Hepatocyte (in vitro differentiated cells): ENCODE results near the gene DDX10. TPM values are rescaled to one million over a fixed set of nuclear protein-coding genes. Genes with fewer than 3 reads are reported as not detected.
"Not testable (repeated sequence)": the region's sequence is repeated elsewhere in the genome, so short reads cannot be mapped to it uniquely, and the experiment has no call there.

Experiments used
- DNase-seq: peaks from one replicate; pipeline ENCODE4 v3.0.0-alpha.2; 2016; ENCODE audit warnings: low spot score
- H2AFZ ChIP-seq: fragments of 200-600 bp; sonication (generic); 2 replicates; pipeline ENCODE4 v1.6.0; 2016; ENCODE audit warnings: antibody characterized with exemption, mild to moderate bottlenecking
- H3K27ac ChIP-seq: fragments of 200-600 bp; sonication (generic); 2 replicates; pipeline ENCODE4 v1.5.1; 2016; ENCODE audit warnings: mild to moderate bottlenecking
- H3K27me3 ChIP-seq: fragments of 200-600 bp; sonication (generic); 2 replicates; pipeline ENCODE4 v1.6.1; 2016
- H3K36me3 ChIP-seq: fragments of 200-600 bp; sonication (generic); replicated peaks from 2 replicates; pipeline ENCODE4 v1.5.1; 2016; ENCODE audit warnings: low read depth; ENCODE audit not compliant: insufficient read depth
- H3K4me1 ChIP-seq: fragments of 200-600 bp; sonication (generic); 2 replicates; pipeline ENCODE4 v1.5.1; 2016; ENCODE audit warnings: mild to moderate bottlenecking, moderate library complexity; ENCODE audit not compliant: insufficient read depth
- H3K4me2 ChIP-seq: fragments of 200-600 bp; sonication (generic); 2 replicates; pipeline ENCODE4 v1.6.0; 2016
- H3K4me3 ChIP-seq: fragments of 200-600 bp; sonication (generic); 2 replicates; pipeline ENCODE4 v1.5.1; 2016; ENCODE audit warnings: mild to moderate bottlenecking
- H3K79me2 ChIP-seq: fragments of 200-600 bp; sonication (generic); 2 replicates; pipeline ENCODE4 v1.6.0; 2017; ENCODE audit warnings: mild to moderate bottlenecking
- H3K9me2 ChIP-seq: fragments of 200-600 bp; sonication (generic); replicated peaks from 2 replicates; pipeline ENCODE4 v1.6.0; 2017; ENCODE audit warnings: mild to moderate bottlenecking; ENCODE audit not compliant: insufficient read depth
- H3K9me3 ChIP-seq: fragments of 200-600 bp; sonication (generic); 2 replicates; pipeline ENCODE4 v1.5.1; 2016; ENCODE audit warnings: low read depth, mild to moderate bottlenecking
- H4K20me1 ChIP-seq: fragments of 200-600 bp; sonication (generic); 2 replicates; pipeline ENCODE4 v1.6.0; 2016; ENCODE audit warnings: mild to moderate bottlenecking; ENCODE audit not compliant: insufficient read depth, poor library complexity, severe bottlenecking
- EZH2 ChIP-seq: fragments of 200-600 bp; sonication (generic); IDR thresholded peaks from 2 replicates; pipeline ENCODE4 v1.6.1; 2016; ENCODE audit warnings: antibody characterized with exemption, mild to moderate bottlenecking, borderline replicate concordance
- EZH2phosphoT487 ChIP-seq: fragments of 200-600 bp; sonication (generic); IDR thresholded peaks from one replicate; pipeline ENCODE4 v1.6.1; 2018; ENCODE audit warnings: antibody characterized with exemption, mild to moderate bottlenecking, low read depth, moderate library complexity; ENCODE audit not compliant: unreplicated experiment, severe bottlenecking
- WGBS: methylation state at CpG from one replicate; pipeline ENCODE4 v1.1.6; 2016; ENCODE audit warnings: low lambda C conversion rate; ENCODE audit errors: missing lambda C conversion rate; 5-methylcytosine and 5-hydroxymethylcytosine counted together
- polyA plus RNA-seq: library from polyadenylated mRNA; unstranded; fragments of >200 nt; fragmentation: Nextera tagmentation; extraction: Ambion mirVana; gene quantifications from 2 replicates; pipeline ENCODE4 v1.2.1, GENCODE V29; 2016
- total RNA-seq: library from RNA; depleted of rRNA; stranded (reverse); fragments of >200 nt; gene quantifications from 2 replicates; pipeline ENCODE4 v1.2.3, GENCODE V29; 2014
- TF ChIP-seq, protein P1 (sequence below): fragments of 200-600 bp; sonication (generic); IDR thresholded peaks from 2 replicates; pipeline ENCODE4 v1.5.1; 2016; ENCODE audit warnings: antibody characterized with exemption, mild to moderate bottlenecking; ENCODE audit not compliant: poor library complexity

The DDX10 gene
- total and polyA plus RNA-seq, 2 experiments from 2014 or later = 9.6 to 13.9 TPM

DNA sequence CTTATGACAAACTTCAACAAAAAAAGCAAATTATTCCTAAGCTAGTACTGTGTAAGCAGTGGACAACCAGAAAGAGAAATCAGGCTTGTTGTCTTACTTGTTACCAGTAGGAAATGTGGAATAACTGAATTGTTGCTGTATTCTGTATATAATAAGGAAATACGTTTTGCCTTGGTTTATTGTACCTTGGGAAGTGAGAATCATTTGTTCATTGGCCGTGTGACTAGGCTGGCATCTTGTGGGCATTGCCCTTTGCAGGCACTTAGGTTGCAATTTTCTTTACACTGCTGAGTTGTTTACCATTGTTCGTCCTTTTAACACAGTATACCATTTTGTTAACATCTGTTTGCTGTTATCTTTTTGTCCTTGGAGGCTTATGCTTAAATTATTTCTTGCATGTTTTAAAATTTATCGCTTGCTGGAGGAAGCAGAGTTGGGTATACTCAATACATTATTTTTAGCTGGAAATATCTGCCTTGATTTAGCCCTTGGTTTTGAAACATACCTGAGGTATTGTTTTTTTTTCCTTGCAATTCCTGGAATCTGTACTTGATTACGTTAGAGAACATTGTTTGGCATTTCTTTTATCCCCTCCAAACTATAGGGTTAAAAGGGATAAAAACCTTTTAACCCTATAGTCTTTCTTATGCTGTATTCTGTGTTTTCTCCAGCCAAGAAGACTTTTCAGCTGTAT is 109.3 kb downstream of the DDX10 start:
- H3K27ac ChIP-seq = no peak overlapping the region
- peak overlapping the region; percentile 40 for H3K4me2 ChIP-seq
- H3K4me3 ChIP-seq = no peak overlapping the region
- no peaks in the 10 kb centered on the region for H3K9me3 ChIP-seq
- no peaks in the 10 kb centered on the region for H3K36me3 ChIP-seq
- WGBS = 61% methylated on average over 5 of the region's 5 CpGs
- H3K79me2 ChIP-seq = no peaks in the 10 kb centered on the region
- H2AFZ ChIP-seq = no peak overlapping the region
- no peaks in the 10 kb centered on the region for H3K27me3 ChIP-seq
- H3K4me1 ChIP-seq = peaks cover 6% of the 10 kb centered on the region
- TF ChIP-seq, protein P1, sequence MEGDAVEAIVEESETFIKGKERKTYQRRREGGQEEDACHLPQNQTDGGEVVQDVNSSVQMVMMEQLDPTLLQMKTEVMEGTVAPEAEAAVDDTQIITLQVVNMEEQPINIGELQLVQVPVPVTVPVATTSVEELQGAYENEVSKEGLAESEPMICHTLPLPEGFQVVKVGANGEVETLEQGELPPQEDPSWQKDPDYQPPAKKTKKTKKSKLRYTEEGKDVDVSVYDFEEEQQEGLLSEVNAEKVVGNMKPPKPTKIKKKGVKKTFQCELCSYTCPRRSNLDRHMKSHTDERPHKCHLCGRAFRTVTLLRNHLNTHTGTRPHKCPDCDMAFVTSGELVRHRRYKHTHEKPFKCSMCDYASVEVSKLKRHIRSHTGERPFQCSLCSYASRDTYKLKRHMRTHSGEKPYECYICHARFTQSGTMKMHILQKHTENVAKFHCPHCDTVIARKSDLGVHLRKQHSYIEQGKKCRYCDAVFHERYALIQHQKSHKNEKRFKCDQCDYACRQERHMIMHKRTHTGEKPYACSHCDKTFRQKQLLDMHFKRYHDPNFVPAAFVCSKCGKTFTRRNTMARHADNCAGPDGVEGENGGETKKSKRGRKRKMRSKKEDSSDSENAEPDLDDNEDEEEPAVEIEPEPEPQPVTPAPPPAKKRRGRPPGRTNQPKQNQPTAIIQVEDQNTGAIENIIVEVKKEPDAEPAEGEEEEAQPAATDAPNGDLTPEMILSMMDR = no peak
- no peak for TF ChIP-seq EZH2phosphoT487
- TF ChIP-seq EZH2 = no peak
- H3K9me2 ChIP-seq = no peaks in the 10 kb centered on the region
- DNase-seq = no peak
- H4K20me1 ChIP-seq = no peaks in the 10 kb centered on the region

DNA sequence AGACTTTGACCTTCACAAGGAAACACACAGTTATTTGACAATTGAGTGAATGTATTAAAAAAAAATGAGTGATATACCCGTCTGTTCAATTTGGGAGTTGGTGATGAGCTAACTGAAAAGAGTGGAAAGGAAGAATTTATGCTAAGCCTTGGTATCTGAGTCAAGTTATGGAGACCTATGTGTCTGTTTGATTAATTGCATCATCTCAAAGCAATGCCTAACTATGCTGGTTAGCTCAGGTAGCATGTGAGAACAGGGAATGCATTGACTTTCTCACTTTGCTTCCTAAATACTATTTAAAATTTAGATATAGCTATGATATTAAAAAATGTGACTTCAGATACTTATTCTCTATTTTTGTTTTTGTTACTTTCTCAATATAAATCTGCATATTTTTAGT is 110.5 kb downstream of the DDX10 start:
- TF ChIP-seq EZH2 (no peak), EZH2phosphoT487 (no peak)
- TF ChIP-seq, protein P1 = no peak
- Histone ChIP-seq H2AFZ (no peak overlapping the region), H3K9me2 (no peaks in the 10 kb centered on the region), H3K36me3 (no peaks in the 10 kb centered on the region), H3K9me3 (no peaks in the 10 kb centered on the region), H3K4me1 (peaks cover 6% of the 10 kb centered on the region), H3K27me3 (no peaks in the 10 kb centered on the region), H3K27ac (no peak overlapping the region), H3K79me2 (no peaks in the 10 kb centered on the region), H3K4me2 (no peak overlapping the region), H4K20me1 (no peaks in the 10 kb centered on the region), H3K4me3 (no peak overlapping the region)
- WGBS = 82% methylated on average over 1 of the region's 1 CpG
- no peak for DNase-seq

DNA sequence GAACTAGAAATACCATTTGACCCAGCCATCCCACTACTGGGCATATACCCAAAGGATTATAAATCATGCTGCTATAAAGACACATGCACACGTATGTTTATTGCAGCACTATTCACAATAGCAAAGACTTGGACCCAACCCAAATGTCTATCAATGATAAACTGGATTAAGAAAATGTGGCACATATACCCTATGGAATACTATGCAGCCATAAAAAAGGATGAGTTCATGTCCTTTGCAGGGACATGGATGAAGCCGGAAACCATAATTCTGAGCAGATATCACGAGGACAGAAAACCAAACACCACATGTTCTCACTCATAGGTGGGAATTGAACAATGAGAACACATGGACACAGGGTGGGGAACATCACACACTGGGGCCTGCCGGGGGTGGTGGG is 114.3 kb downstream of the DDX10 start:
- not testable (repeated sequence) for H3K27me3 ChIP-seq, H3K4me3 ChIP-seq, H4K20me1 ChIP-seq, DNase-seq, H3K27ac ChIP-seq, H3K4me1 ChIP-seq, H3K36me3 ChIP-seq, H3K9me3 ChIP-seq, H3K9me2 ChIP-seq, H3K79me2 ChIP-seq, H2AFZ ChIP-seq, H3K4me2 ChIP-seq
- 97% methylated on average over 4 of the region's 4 CpGs for WGBS

DNA sequence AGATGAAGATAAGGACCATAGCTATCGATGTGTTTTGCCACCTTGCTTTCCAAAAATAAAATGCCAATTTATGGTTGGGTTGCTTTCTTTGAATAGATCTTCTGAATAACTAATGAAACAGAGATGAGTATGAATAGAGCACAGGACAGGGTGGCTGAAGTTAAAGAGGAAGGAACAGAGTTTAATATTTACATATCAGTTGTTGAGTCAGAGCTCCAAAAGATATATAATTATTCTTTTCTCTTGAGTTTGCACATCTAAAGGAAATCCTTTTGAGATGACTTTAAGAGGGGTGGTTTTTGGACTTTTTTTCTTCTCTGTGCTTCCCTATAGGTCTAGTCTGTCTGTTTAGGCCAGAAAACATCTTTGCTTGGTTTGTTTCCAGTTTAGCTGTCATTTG is 115.2 kb downstream of the DDX10 start:
- no peaks in the 10 kb centered on the region for H3K36me3 ChIP-seq
- no peak for DNase-seq
- H3K4me2 ChIP-seq = no peak overlapping the region
- no peaks in the 10 kb centered on the region for H3K79me2 ChIP-seq
- H2AFZ ChIP-seq = no peak overlapping the region
- H3K4me1 ChIP-seq = no peaks in the 10 kb centered on the region
- H3K27ac ChIP-seq = no peak overlapping the region
- no peaks in the 10 kb centered on the region for H3K27me3 ChIP-seq
- no peak for TF ChIP-seq EZH2phosphoT487
- TF ChIP-seq EZH2 = no peak
- TF ChIP-seq, protein P1 = no peak
- 86% methylated on average over 1 of the region's 1 CpG for WGBS
- H3K9me3 ChIP-seq = no peaks in the 10 kb centered on the region
- no peaks in the 10 kb centered on the region for H3K9me2 ChIP-seq
- H3K4me3 ChIP-seq = no peak overlapping the region
- H4K20me1 ChIP-seq = no peaks in the 10 kb centered on the region
